GM20431 (cell line): Measurements from ENCODE around the gene ZNF346.

Source experiments
- in situ Hi-C: fragments of 300-500 bp; cut with MseI, MboI; formaldehyde crosslinking; loops from one replicate; pipeline ENCODE4 v1.15.0; 2020; ENCODE audit warnings: low sequenced_read_pairs; ENCODE audit not compliant: unreplicated experiment

Gene ZNF346

GRCh38 chr5:177091232-177091631 lies 68.7 kb downstream of the ZNF346 start:
- in situ Hi-C loops = no loop called here

GRCh38 chr5:177092178-177093081 lies 69.9 kb downstream of the ZNF346 start:
- in situ Hi-C loops = no loop called here

- in situ Hi-C loops = no loop called here
These were observed 70.7 kb downstream of the ZNF346 start for GRCh38 chr5:177093082-177093712.

- in situ Hi-C loops = no loop called here
These were observed 71.3 kb downstream of the ZNF346 start for GRCh38 chr5:177093803-177094202.

GRCh38 chr5:177094224-177095087 lies 72.0 kb downstream of the ZNF346 start:
- in situ Hi-C loops = no loop called here

- in situ Hi-C loops = no loop called here
These were observed 72.7 kb downstream of the ZNF346 start for GRCh38 chr5:177095088-177095669.

GRCh38 chr5:177096162-177097015 lies 73.9 kb downstream of the ZNF346 start:
- in situ Hi-C loops = no loop called here

GRCh38 chr5:177097016-177097985 lies 74.8 kb downstream of the ZNF346 start:
- in situ Hi-C loops = no loop called here

GRCh38 chr5:177098120-177098469 lies 75.6 kb downstream of the ZNF346 start:
- in situ Hi-C loops = no loop called here

- in situ Hi-C loops = no loop called here
These were observed 76.1 kb downstream of the ZNF346 start for GRCh38 chr5:177098470-177099141.

- in situ Hi-C loops = loop anchor here (25.0 kb wide), 1 partner anchor 437 kb away; no protein-coding TSS in a partner anchor
These were observed 77.1 kb downstream of the ZNF346 start for GRCh38 chr5:177099422-177100093.

- in situ Hi-C loops = loop anchor here (25.0 kb wide), 1 partner anchor 438 kb away; no protein-coding TSS in a partner anchor
These were observed 78.2 kb downstream of the ZNF346 start for GRCh38 chr5:177100714-177101121.

GRCh38 chr5:177103523-177104253 lies 81.2 kb downstream of the ZNF346 start:
- in situ Hi-C loops = loop anchor here (25.0 kb wide), 1 partner anchor 441 kb away; no protein-coding TSS in a partner anchor

GRCh38 chr5:177105691-177106476 lies 83.4 kb downstream of the ZNF346 start:
- in situ Hi-C loops = loop anchor here (25.0 kb wide), 1 partner anchor 444 kb away; no protein-coding TSS in a partner anchor

GRCh38 chr5:177107159-177107558 lies 84.7 kb downstream of the ZNF346 start:
- in situ Hi-C loops = loop anchor here (25.0 kb wide), 1 partner anchor 445 kb away; no protein-coding TSS in a partner anchor
